GM18511 (cell line): ENCODE results near the gene UBAP1.
"Not testable (repeated sequence)": the region's sequence is repeated elsewhere in the genome, so short reads cannot be mapped to it uniquely, and the experiment has no call there.

Experiments
- ATAC-seq: cut with Tn5 transposase; IDR thresholded peaks from one replicate; pipeline ENCODE4 v1.9.1; 2021; ENCODE audit warnings: mild to moderate bottlenecking, moderate library complexity; ENCODE audit not compliant: unreplicated experiment

UBAP1 gene

GRCh38 chr9:34179213-34180136 lies 632 bp downstream of the UBAP1 start:
- ATAC-seq = peak; percentile 4

DNA sequence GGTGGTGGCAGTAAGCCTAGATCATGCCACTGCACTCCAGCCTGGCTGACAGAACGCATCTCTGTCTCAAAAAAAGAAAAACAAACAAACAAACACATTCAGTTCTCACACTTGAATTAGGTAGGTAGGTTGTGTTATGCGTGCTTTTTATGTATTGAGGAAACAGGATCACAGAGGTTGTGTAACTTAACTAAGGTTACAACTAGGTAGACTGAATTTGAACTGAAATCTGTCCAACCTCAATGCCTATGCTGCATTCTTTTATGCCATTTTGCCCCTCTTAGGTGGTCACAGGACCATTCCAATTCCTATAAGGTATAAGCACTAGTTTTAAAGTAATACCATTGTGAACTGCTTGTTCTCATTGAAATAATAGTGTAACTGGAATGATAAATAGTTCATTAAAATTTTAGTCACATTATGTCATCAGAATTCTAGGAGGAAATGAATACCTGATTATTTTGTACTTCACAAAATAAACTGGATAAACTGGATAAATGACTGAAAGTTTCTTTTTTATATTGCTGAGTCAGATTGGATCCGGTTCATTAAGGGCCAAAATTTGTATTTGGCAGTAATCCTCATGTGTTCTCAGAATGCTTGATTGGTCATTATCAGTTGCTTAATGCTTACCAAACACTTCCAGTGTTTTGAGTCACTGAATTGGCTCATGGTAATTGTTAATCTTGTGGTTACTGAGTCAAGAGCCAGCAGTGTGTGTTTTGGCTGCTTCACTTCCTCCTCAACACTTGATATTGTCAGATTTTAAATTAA lies 7.1 kb downstream of the UBAP1 start:
- ATAC-seq = peak; percentile 92

DNA sequence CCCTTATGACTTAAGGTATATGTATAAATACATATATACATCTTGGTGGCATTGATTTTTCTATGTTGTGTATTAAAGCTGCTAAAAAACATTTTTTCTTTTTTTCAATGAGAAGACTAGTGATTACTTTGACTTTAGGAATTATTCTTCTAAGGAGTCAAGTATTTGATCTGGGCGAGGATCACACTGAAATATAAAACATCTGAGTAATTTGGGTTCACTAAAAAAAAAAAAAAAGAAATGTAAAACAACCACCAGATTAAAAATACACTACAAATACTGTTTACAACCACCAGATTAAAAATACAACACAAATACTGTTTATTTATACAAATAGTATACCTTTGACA lies 9.0 kb downstream of the UBAP1 start:
- ATAC-seq = no peak

GRCh38 chr9:34190996-34191892 lies 12.4 kb downstream of the UBAP1 start:
- no peak for ATAC-seq

- no peak for ATAC-seq
Observed at GRCh38 chr9:34195143-34195542, 16.3 kb downstream of the UBAP1 start.

- ATAC-seq = not testable (repeated sequence)
Observed at GRCh38 chr9:34197286-34197685, 18.4 kb downstream of the UBAP1 start.

DNA sequence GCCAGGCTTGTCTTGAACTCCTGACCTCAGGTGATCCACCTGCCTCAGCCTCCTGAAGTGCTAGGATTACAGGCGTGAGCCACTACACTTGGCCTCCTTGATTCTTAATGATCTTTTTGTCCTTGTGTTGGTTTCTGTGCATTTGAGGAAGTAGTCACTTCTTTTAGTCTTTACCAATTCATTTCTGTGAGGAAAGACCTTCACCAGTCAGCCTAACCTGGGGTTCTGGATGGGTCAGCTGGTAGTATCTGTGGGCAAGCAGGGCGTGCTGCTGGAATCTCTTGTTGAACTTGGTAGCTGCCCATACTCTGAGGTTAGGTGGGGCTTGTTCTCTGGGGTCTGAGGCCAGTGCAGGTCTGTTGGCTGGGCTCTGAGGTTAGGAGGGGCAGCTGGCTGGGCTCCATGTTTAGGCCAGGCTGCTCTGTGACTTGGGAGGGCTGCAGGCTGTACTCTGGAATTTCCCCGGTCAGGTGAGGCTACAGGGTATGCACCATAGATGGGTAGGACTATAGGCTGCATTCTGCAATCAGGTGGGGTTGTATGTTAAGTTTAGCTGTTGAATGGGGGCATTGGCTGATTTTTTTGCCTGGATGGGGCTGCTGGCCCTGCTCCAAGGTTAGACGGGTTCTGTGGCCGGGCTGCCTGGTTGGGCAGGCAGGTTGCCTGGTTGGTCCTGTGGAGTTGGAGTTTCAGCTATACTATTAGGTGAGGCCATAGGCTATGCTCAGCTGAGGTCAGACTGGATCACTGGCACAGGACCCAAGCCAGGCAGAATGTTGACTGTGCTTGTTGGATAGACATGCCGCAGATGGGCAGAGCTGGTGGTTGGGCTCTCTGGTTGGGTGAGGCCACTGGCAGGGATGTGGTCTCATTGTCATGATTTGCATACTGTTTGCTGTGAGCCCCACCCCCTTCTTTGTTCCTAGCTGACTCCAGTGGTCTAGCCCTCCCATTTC lies 19.2 kb downstream of the UBAP1 start:
- ATAC-seq = no peak

DNA sequence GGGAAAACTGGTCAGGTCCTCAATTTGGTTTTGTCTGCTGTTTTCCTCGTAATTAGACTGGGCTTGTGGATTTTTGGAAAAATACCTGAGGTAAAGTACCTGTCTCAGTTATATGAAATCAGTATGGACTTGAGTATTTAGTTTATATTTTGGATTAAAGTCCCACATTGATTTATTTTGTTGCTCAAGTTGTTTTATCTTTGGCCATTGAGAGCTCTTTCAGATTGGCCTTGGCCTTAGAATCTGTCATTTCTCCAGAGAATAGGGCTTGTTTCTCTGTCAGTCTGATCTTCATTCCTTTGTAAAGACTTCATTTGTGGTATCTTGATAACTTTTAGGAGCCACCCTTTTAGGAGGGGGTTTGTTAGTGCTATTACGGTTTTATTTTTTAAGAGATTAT lies 21.2 kb downstream of the UBAP1 start:
- ATAC-seq = no peak

DNA sequence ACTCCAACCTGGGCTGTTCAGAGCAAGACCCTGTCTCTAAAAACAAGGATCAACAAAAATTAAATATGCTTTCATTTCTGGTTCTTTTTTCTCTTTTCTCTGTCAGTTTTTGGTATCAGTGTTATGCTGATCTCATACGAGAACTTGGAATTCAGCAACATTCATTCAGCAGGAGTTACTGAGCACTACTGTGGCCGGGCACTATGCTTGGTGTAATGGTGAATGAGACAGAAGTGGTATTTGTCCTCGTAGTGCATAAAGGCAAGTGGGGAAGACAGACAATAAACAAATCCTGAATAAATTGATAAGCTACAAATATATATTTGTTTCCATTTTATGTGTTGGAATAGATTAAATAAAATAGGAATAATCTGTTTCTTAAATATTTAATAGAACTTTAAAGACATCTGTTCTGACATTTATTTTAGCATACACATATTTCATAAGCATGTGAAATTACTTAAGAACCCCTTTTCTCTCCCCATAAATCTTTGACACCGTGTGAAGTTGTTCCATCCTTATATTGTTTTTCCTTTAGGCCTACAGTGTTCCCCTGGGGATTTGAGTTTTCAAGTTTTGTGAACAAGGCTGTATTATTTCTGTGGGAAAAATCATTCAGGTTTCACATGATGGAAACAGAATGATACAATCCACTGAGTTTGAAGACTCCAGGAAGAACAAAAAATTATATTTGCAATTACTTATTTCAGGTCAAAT lies 24.6 kb downstream of the UBAP1 start:
- no peak for ATAC-seq

- no peak for ATAC-seq
Observed at GRCh38 chr9:34203992-34204635, 25.3 kb downstream of the UBAP1 start.

GRCh38 chr9:34205102-34205501 lies 26.3 kb downstream of the UBAP1 start:
- ATAC-seq = no peak

DNA sequence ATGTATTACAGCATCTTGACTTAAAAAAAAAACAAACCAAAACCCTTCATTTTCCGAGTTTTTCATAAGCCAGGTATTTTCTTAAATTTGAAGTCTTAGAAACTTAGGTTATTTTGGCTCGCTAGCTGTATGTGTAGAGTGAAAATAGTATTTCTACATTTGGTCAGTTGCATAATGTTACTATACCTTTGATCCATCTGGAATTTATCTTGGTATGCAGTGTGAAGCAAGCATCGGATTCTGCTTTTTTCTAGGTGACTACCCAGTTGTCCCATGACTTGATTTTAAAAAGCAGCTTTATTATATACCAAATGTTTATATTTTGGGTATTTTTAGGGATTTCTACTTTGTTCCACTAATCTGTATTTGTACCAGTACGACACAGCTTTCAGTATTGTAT lies 27.7 kb downstream of the UBAP1 start:
- no peak for ATAC-seq

- no peak for ATAC-seq
Observed at GRCh38 chr9:34211395-34211794, 32.6 kb downstream of the UBAP1 start.

- not testable (repeated sequence) for ATAC-seq
Observed at GRCh38 chr9:34214354-34215000, 35.6 kb downstream of the UBAP1 start.

DNA sequence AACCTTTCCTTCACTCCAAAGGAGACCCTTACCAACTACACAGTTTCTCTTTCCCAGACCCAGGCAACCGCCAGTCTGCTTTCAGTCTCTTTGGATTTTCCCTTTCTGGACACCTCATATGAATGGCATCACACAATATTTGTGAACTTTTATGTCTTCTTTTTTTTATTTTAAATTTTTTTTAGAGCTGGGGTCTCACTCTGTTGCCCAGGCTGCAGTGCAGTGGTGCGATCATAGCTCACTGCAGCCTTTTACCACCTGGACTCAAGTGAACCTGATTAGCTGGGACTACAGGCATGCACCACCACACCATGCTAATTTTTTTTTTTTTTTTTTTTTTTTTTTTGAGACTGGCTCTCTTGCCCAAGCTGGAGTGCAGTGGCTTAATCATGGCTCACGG lies 37.5 kb downstream of the UBAP1 start:
- no peak for ATAC-seq

DNA sequence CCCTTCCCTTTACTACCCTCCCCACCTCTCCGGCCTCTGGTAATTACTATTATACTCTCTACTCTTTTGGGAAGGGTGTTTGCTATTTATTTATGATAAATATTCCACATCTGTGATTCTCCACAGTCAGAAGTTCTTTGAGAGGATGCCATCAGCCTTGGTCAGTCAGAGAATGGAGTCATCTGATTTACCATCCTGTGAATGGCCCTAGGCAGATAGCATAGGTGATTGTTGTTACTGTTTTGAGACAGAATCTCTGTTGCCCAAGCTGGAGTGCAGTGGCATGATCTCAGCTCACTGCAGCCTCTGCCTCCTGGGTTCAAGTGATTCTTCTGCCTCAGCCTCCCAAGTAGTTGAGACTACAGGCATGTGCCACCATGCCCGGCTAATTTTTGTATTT lies 38.2 kb downstream of the UBAP1 start:
- ATAC-seq = not testable (repeated sequence)

- no peak for ATAC-seq
Observed at GRCh38 chr9:34218446-34218845, 39.6 kb downstream of the UBAP1 start.

- no peak for ATAC-seq
Observed at GRCh38 chr9:34219421-34219820, 40.6 kb downstream of the UBAP1 start.
